NCI-H146 (cell line): ENCODE results near the gene LZTS3.
"Not testable (repeated sequence)": the region's sequence is repeated elsewhere in the genome, so short reads cannot be mapped to it uniquely, and the experiment has no call there.

Experiments used
- DNase-seq: peaks from one replicate; lab custom pipeline; 2025; lab: John Stamatoyannopoulos, UW

Gene LZTS3

GRCh38 chr20:3192226-3193015 is 19.1 kb upstream of the LZTS3 start:
- DNase-seq: no peak

- no peak for DNase-seq
Observed at GRCh38 chr20:3190681-3191111, 17.3 kb upstream of the LZTS3 start.

GRCh38 chr20:3189561-3190131 is 16.3 kb upstream of the LZTS3 start:
- no peak for DNase-seq

GRCh38 chr20:3188823-3189413 is 15.6 kb upstream of the LZTS3 start:
- DNase-seq: no peak

- DNase-seq: not testable (repeated sequence)
Observed at GRCh38 chr20:3187861-3188260, 14.5 kb upstream of the LZTS3 start.

GRCh38 chr20:3183896-3184612 is 10.7 kb upstream of the LZTS3 start:
- no peak for DNase-seq

- not testable (repeated sequence) for DNase-seq
Observed at GRCh38 chr20:3182429-3182828, 9.1 kb upstream of the LZTS3 start.

- no peak for DNase-seq
Observed at GRCh38 chr20:3181270-3181669, 7.9 kb upstream of the LZTS3 start.

- DNase-seq: no peak
Observed at GRCh38 chr20:3180319-3180718, 7.0 kb upstream of the LZTS3 start.

- no peak for DNase-seq
Observed at GRCh38 chr20:3177746-3178485, 4.6 kb upstream of the LZTS3 start.

- DNase-seq: no peak
Observed at GRCh38 chr20:3175270-3175669, 1.9 kb upstream of the LZTS3 start.

- no peak for DNase-seq
Observed at GRCh38 chr20:3174442-3175261, 1.3 kb upstream of the LZTS3 start.

GRCh38 chr20:3173610-3174441 is 477 bp upstream of the LZTS3 start:
- DNase-seq: peak; percentile 90

- DNase-seq: no peak
Observed at GRCh38 chr20:3172126-3172932, 1.0 kb downstream of the LZTS3 start.

- DNase-seq: no peak
Observed at GRCh38 chr20:3171391-3172125, 1.8 kb downstream of the LZTS3 start.

- no peak for DNase-seq
Observed at GRCh38 chr20:3168829-3169590, 4.3 kb downstream of the LZTS3 start.

- DNase-seq: peak; percentile 84
Observed at GRCh38 chr20:3168079-3168828, 5.1 kb downstream of the LZTS3 start.
